ENCODE data around the gene UBA3. TPM values are rescaled to one million over a fixed set of nuclear protein-coding genes. Genes with fewer than 3 reads are reported as not detected.

The UBA3 gene
- total RNA-seq, 1 experiment from 2014 or later, result 45.6 TPM

- intact Hi-C loops (cut with micrococcal nuclease), result no loop called here
- BruUV-seq (replicated peaks), result no TSS peak
- ATAC-seq, result no peak
These were observed 15.5 kb upstream of the UBA3 start for GRCh38 chr3:69095636-69096035.

More at GRCh38 chr3:69095636-69096035, 15.5 kb upstream of the UBA3 start:
- Histone ChIP-seq H3K79me2 (ENCODE audit: insufficient read depth, low read length) (no peaks in the 10 kb centered on the region; the same call in 1 of the 2 replicates), H3K4me3 (replicated peaks in 1 of 2; ENCODE audit: low read depth in 1 of 2, low read length in 2 of 2) (no peak overlapping the region), H4K20me1 (ENCODE audit: insufficient read depth) (no peaks in the 10 kb centered on the region), H3K9ac (ENCODE audit: low read length) (no peak overlapping the region), H3K27me3 (ENCODE audit: insufficient read depth, low read length) (no peaks in the 10 kb centered on the region), H2AFZ (ENCODE audit: low read depth, low read length, poor library complexity, severe bottlenecking) (no peak overlapping the region), H3K36me3 (ENCODE audit: control insufficient read depth in 1 of 2, insufficient read depth in 2 of 2, low read length in 2 of 2) (no peaks in the 10 kb centered on the region), H3K27ac (ENCODE audit: low read depth, low read length) (no peak overlapping the region), H3K9me3 (ENCODE audit: control insufficient read depth in 1 of 2, insufficient read depth in 1 of 2, low read depth in 1 of 2, low read length in 2 of 2) (no peaks in the 10 kb centered on the region), H3K9me2 (ENCODE audit: insufficient read depth) (no peaks in the 10 kb centered on the region), H3K4me1 (ENCODE audit: control insufficient read depth in 1 of 2, insufficient read depth in 2 of 2, low read length in 2 of 2) (no peaks in the 10 kb centered on the region; a peak in 2 of 4 replicates), H3K4me2 (ENCODE audit: low read length) (no peak overlapping the region)
- TF ChIP-seq SP1 (IDR thresholded peaks at IDR 0.05; ENCODE audit: low read depth) (no peak), POLR2A (IDR thresholded peaks at IDR 0.05; ENCODE audit: borderline replicate concordance, extremely low read depth, insufficient read depth, insufficient read length) (no peak), ZNF274 (IDR thresholded peaks at IDR 0.05; ENCODE audit: low read depth, low read length) (no peak), CTCF (IDR thresholded peaks at IDR 0.05 in 2 of 3, conservative IDR thresholded peaks at IDR 0.05 in 1 of 3; ENCODE audit: borderline replicate concordance in 1 of 3, insufficient read depth in 1 of 3, low read depth in 2 of 3, low read length in 2 of 3) (no peak), ZFX (IDR thresholded peaks at IDR 0.05) (no peak), EGR1 (IDR thresholded peaks at IDR 0.05; ENCODE audit: low read depth) (no peak), REST (IDR thresholded peaks at IDR 0.05; ENCODE audit: low read depth) (no peak), EZH2phosphoT487 (IDR thresholded peaks at IDR 0.05; ENCODE audit: borderline replicate concordance) (no peak), SIN3A (IDR thresholded peaks at IDR 0.05; ENCODE audit: low read depth) (no peak), CBX3 (IDR thresholded peaks at IDR 0.05; ENCODE audit: low read depth) (no peak), MAX (IDR thresholded peaks at IDR 0.05) (no peak)
- ChIA-PET RAD21 (ENCODE audit: low non-redundant PET in 1 of 2, low total read pairs in 2 of 2, uncharacterized antibody in 2 of 2, unreplicated experiment in 2 of 2) (no interaction called here), POLR2A (no interaction called here), CTCF (no interaction called here)
- DNase-seq (ENCODE audit: low read depth, low spot score), result no peak

All from HCT116 (cell line).